Hepatocyte (in vitro differentiated cells): ENCODE results near the gene REV3L. TPM values are rescaled to one million over a fixed set of nuclear protein-coding genes. Genes with fewer than 3 reads are reported as not detected.

Experiments
- DNase-seq: peaks from one replicate; pipeline ENCODE4 v3.0.0-alpha.2; 2016; ENCODE audit warnings: low spot score
- H2AFZ ChIP-seq: fragments of 200-600 bp; sonication (generic); 2 replicates; pipeline ENCODE4 v1.6.0; 2016; ENCODE audit warnings: antibody characterized with exemption, mild to moderate bottlenecking
- H3K27ac ChIP-seq: fragments of 200-600 bp; sonication (generic); 2 replicates; pipeline ENCODE4 v1.5.1; 2016; ENCODE audit warnings: mild to moderate bottlenecking
- H3K27me3 ChIP-seq: fragments of 200-600 bp; sonication (generic); 2 replicates; pipeline ENCODE4 v1.6.1; 2016
- H3K36me3 ChIP-seq: fragments of 200-600 bp; sonication (generic); replicated peaks from 2 replicates; pipeline ENCODE4 v1.5.1; 2016; ENCODE audit warnings: low read depth; ENCODE audit not compliant: insufficient read depth
- H3K4me1 ChIP-seq: fragments of 200-600 bp; sonication (generic); 2 replicates; pipeline ENCODE4 v1.5.1; 2016; ENCODE audit warnings: mild to moderate bottlenecking, moderate library complexity; ENCODE audit not compliant: insufficient read depth
- H3K4me2 ChIP-seq: fragments of 200-600 bp; sonication (generic); 2 replicates; pipeline ENCODE4 v1.6.0; 2016
- H3K4me3 ChIP-seq: fragments of 200-600 bp; sonication (generic); 2 replicates; pipeline ENCODE4 v1.5.1; 2016; ENCODE audit warnings: mild to moderate bottlenecking
- H3K79me2 ChIP-seq: fragments of 200-600 bp; sonication (generic); 2 replicates; pipeline ENCODE4 v1.6.0; 2017; ENCODE audit warnings: mild to moderate bottlenecking
- H3K9me2 ChIP-seq: fragments of 200-600 bp; sonication (generic); replicated peaks from 2 replicates; pipeline ENCODE4 v1.6.0; 2017; ENCODE audit warnings: mild to moderate bottlenecking; ENCODE audit not compliant: insufficient read depth
- H3K9me3 ChIP-seq: fragments of 200-600 bp; sonication (generic); 2 replicates; pipeline ENCODE4 v1.5.1; 2016; ENCODE audit warnings: low read depth, mild to moderate bottlenecking
- H4K20me1 ChIP-seq: fragments of 200-600 bp; sonication (generic); 2 replicates; pipeline ENCODE4 v1.6.0; 2016; ENCODE audit warnings: mild to moderate bottlenecking; ENCODE audit not compliant: insufficient read depth, poor library complexity, severe bottlenecking
- EZH2 ChIP-seq: fragments of 200-600 bp; sonication (generic); IDR thresholded peaks from 2 replicates; pipeline ENCODE4 v1.6.1; 2016; ENCODE audit warnings: antibody characterized with exemption, mild to moderate bottlenecking, borderline replicate concordance
- EZH2phosphoT487 ChIP-seq: fragments of 200-600 bp; sonication (generic); IDR thresholded peaks from one replicate; pipeline ENCODE4 v1.6.1; 2018; ENCODE audit warnings: antibody characterized with exemption, mild to moderate bottlenecking, low read depth, moderate library complexity; ENCODE audit not compliant: unreplicated experiment, severe bottlenecking
- WGBS: methylation state at CpG from one replicate; pipeline ENCODE4 v1.1.6; 2016; ENCODE audit warnings: low lambda C conversion rate; ENCODE audit errors: missing lambda C conversion rate; 5-methylcytosine and 5-hydroxymethylcytosine counted together
- polyA plus RNA-seq: library from polyadenylated mRNA; unstranded; fragments of >200 nt; fragmentation: Nextera tagmentation; extraction: Ambion mirVana; gene quantifications from 2 replicates; pipeline ENCODE4 v1.2.1, GENCODE V29; 2016
- total RNA-seq: library from RNA; depleted of rRNA; stranded (reverse); fragments of >200 nt; gene quantifications from 2 replicates; pipeline ENCODE4 v1.2.3, GENCODE V29; 2014
- TF ChIP-seq, protein P1 (sequence below): fragments of 200-600 bp; sonication (generic); IDR thresholded peaks from 2 replicates; pipeline ENCODE4 v1.5.1; 2016; ENCODE audit warnings: antibody characterized with exemption, mild to moderate bottlenecking; ENCODE audit not compliant: poor library complexity

The REV3L gene
- total and polyA plus RNA-seq, 2 experiments from 2014 or later = 17.6 to 29.4 TPM

DNA sequence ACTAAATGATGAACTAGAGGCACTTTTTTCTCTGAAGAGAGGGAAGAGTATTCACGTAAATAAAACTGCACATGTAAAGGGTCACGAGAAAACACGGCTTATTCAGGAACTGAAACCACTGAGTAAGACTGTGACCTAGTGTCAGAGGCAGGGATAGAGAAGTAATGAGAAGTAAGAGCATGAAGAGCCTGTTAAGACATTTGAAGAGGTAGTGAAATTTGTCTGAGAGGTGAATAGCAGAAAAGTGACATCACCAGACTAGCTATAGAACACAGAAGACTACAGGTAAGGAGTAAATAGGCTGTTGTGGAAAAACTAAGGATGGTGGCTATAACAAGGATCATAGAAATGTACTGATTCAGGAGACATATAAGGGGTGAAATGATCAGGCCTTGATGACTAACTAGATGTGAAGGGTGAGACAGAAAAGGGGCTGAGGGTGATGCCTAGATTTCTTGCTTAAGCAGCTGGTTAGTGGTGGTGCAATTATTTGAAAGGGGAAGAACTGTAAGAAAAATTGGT, 76.8 kb downstream of the REV3L start:
- TF ChIP-seq EZH2 = no peak
- no peak for TF ChIP-seq EZH2phosphoT487
- TF ChIP-seq, protein P1, sequence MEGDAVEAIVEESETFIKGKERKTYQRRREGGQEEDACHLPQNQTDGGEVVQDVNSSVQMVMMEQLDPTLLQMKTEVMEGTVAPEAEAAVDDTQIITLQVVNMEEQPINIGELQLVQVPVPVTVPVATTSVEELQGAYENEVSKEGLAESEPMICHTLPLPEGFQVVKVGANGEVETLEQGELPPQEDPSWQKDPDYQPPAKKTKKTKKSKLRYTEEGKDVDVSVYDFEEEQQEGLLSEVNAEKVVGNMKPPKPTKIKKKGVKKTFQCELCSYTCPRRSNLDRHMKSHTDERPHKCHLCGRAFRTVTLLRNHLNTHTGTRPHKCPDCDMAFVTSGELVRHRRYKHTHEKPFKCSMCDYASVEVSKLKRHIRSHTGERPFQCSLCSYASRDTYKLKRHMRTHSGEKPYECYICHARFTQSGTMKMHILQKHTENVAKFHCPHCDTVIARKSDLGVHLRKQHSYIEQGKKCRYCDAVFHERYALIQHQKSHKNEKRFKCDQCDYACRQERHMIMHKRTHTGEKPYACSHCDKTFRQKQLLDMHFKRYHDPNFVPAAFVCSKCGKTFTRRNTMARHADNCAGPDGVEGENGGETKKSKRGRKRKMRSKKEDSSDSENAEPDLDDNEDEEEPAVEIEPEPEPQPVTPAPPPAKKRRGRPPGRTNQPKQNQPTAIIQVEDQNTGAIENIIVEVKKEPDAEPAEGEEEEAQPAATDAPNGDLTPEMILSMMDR = no peak
- no peaks in the 10 kb centered on the region for H3K27me3 ChIP-seq
- no peak for DNase-seq
- H3K27ac ChIP-seq = no peak overlapping the region
- H3K9me3 ChIP-seq = no peaks in the 10 kb centered on the region
- no peaks in the 10 kb centered on the region for H3K79me2 ChIP-seq
- no peak overlapping the region for H3K4me3 ChIP-seq
- no peaks in the 10 kb centered on the region for H3K4me1 ChIP-seq
- no peaks in the 10 kb centered on the region for H3K9me2 ChIP-seq
- H3K36me3 ChIP-seq = peaks cover 6% of the 10 kb centered on the region
- no peak overlapping the region for H3K4me2 ChIP-seq
- no peak overlapping the region for H2AFZ ChIP-seq
- 99% methylated on average over 3 of the region's 3 CpGs for WGBS
- H4K20me1 ChIP-seq = no peaks in the 10 kb centered on the region

DNA sequence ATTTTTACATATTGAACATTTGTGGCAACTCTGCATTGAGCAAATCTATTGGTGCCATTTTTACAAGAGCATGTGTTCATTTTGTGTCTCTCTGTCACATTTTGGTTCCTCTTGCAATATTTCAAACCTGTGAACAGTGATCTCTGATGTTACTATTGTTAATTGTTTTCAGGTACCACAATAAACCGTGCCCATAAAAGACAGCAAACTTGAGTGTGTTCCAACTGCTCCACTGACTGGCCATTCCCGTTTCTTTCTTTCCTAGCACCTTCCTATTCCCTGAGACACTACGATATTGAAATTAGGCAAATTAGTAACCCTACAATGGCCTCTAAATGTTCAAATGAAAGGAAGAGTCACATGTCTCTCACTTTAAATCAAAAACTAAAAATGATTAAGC, 79.6 kb downstream of the REV3L start:
- no peak for DNase-seq
- H3K27ac ChIP-seq = no peak overlapping the region
- H3K9me3 ChIP-seq = no peaks in the 10 kb centered on the region
- TF ChIP-seq EZH2phosphoT487 (no peak), EZH2 (no peak)
- TF ChIP-seq, protein P1 = no peak
- H3K4me2 ChIP-seq = no peak overlapping the region
- H3K79me2 ChIP-seq = peaks cover 3% of the 10 kb centered on the region
- peaks cover 6% of the 10 kb centered on the region for H3K36me3 ChIP-seq
- WGBS = 95% methylated on average over 3 of the region's 3 CpGs
- no peak overlapping the region for H2AFZ ChIP-seq
- H3K9me2 ChIP-seq = no peaks in the 10 kb centered on the region
- H3K27me3 ChIP-seq = no peaks in the 10 kb centered on the region
- no peaks in the 10 kb centered on the region for H4K20me1 ChIP-seq
- no peaks in the 10 kb centered on the region for H3K4me1 ChIP-seq
- no peak overlapping the region for H3K4me3 ChIP-seq

DNA sequence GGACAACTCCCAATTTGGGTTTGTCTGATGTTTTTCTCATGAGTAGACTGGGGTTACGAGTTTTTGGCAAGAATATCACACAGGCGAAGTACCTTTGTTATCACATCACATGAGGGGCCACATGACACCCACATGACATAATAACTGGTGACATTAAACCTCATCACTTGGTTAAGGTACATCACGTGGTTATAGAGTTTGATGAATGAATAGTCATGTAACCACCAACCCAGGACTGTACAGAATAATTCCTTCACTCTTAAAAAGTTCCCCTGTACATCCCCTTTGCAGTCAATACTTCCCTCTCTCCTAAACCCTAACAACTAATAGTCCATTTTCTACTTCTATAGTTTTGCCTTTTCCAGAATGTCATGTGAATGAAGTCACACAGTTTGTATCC, 83.4 kb downstream of the REV3L start:
- Histone ChIP-seq H3K4me3 (no peak overlapping the region), H3K4me2 (no peak overlapping the region), H2AFZ (no peak overlapping the region), H3K9me2 (no peaks in the 10 kb centered on the region), H3K27me3 (no peaks in the 10 kb centered on the region), H3K36me3 (peaks cover 5% of the 10 kb centered on the region), H3K79me2 (peaks cover 3% of the 10 kb centered on the region), H3K27ac (no peak overlapping the region), H3K4me1 (no peaks in the 10 kb centered on the region), H3K9me3 (no peaks in the 10 kb centered on the region), H4K20me1 (no peaks in the 10 kb centered on the region)
- TF ChIP-seq EZH2 (no peak), EZH2phosphoT487 (no peak)
- TF ChIP-seq, protein P1 = no peak
- WGBS = 97% methylated on average over 3 of the region's 3 CpGs
- no peak for DNase-seq
